ENCODE results near the gene CHD5.
"Not testable (repeated sequence)": the region's sequence is repeated elsewhere in the genome, so short reads cannot be mapped to it uniquely, and the experiment has no call there.

The CHD5 gene

GRCh38 chr1:6180268-6180706, at the start of gene CHD5:
CHD5 (minus strand) TSS chr1:6180321; CDS start chr1:6180023, 298 bp downstream.
- H3K4me3 ChIP-seq (ENCODE audit: low read depth, low read length) = peak within 1 kb of the TSS; percentile 28; the same call in 1 of the 2 replicates
- H3K27ac ChIP-seq (ENCODE audit: low read depth, low read length) = no peak within 1 kb of the TSS
- no peaks in the 10 kb centered on the region for H3K79me2 ChIP-seq (ENCODE audit: control insufficient read depth, insufficient read depth, low read length, unreplicated experiment)
- H3K36me3 ChIP-seq (ENCODE audit: insufficient read depth, low read length) = no peaks in the 10 kb centered on the region
- H3K27me3 ChIP-seq (ENCODE audit: insufficient read depth, low read length) = peaks cover 47% of the 10 kb centered on the region
- H3K4me1 ChIP-seq (ENCODE audit: control insufficient read depth, insufficient read depth, low read length, unreplicated experiment) = peaks cover 28% of the 10 kb centered on the region
- no peak within 1 kb of the TSS for H2AFZ ChIP-seq (ENCODE audit: low read length, unreplicated experiment)

DNA sequence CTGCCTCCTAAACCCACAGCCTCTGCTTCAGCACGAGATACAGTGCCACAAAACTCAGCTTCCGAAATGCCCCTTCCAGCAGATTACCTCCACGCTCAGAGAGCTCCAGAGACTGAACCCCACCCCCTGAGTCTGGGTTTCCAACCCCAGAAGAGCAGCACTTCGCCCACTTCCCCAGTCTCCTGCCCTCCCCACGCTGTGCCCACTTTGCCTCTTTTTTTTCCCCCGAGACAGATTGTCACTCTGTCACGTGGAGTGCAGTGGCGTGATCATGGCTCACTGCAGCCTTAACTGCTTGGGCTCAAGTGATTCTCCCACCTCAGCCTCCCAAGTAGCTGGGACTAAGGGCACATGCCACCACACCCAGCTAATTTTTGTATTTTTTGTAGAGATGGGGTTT, 45.5 kb upstream of the CHD5 start:
- no peak overlapping the region for H2AFZ ChIP-seq (ENCODE audit: low read length, unreplicated experiment)
- H3K36me3 ChIP-seq (ENCODE audit: insufficient read depth, low read length) = peaks cover 25% of the 10 kb centered on the region
- H3K4me3 ChIP-seq (ENCODE audit: low read depth, low read length) = no peak overlapping the region
- H3K27ac ChIP-seq (ENCODE audit: low read depth, low read length) = no peak overlapping the region
- peaks cover 7% of the 10 kb centered on the region for H3K4me1 ChIP-seq (ENCODE audit: control insufficient read depth, insufficient read depth, low read length, unreplicated experiment)
- H3K79me2 ChIP-seq (ENCODE audit: control insufficient read depth, insufficient read depth, low read length, unreplicated experiment) = peaks cover 5% of the 10 kb centered on the region
- H3K27me3 ChIP-seq (ENCODE audit: insufficient read depth, low read length) = no peaks in the 10 kb centered on the region

- H3K4me1 ChIP-seq (ENCODE audit: control insufficient read depth, insufficient read depth, low read length, unreplicated experiment) = peaks cover 7% of the 10 kb centered on the region
- H3K27ac ChIP-seq (ENCODE audit: low read depth, low read length) = no peak overlapping the region
- H3K4me3 ChIP-seq (ENCODE audit: low read depth, low read length) = no peak overlapping the region
- peaks cover 5% of the 10 kb centered on the region for H3K79me2 ChIP-seq (ENCODE audit: control insufficient read depth, insufficient read depth, low read length, unreplicated experiment)
- no peaks in the 10 kb centered on the region for H3K27me3 ChIP-seq (ENCODE audit: insufficient read depth, low read length)
- peaks cover 23% of the 10 kb centered on the region for H3K36me3 ChIP-seq (ENCODE audit: insufficient read depth, low read length)
- no peak overlapping the region for H2AFZ ChIP-seq (ENCODE audit: low read length, unreplicated experiment)
Measured at GRCh38 chr1:6224718-6225117, 44.6 kb upstream of the CHD5 start.

GRCh38 chr1:6223617-6224016, 43.5 kb upstream of the CHD5 start:
- peaks cover 22% of the 10 kb centered on the region for H3K36me3 ChIP-seq (ENCODE audit: insufficient read depth, low read length)

GRCh38 chr1:6222636-6223035, 42.5 kb upstream of the CHD5 start:
- Histone ChIP-seq H3K4me3 (ENCODE audit: low read depth, low read length) (no peak overlapping the region), H3K4me1 (ENCODE audit: control insufficient read depth, insufficient read depth, low read length, unreplicated experiment) (peaks cover 7% of the 10 kb centered on the region), H3K27me3 (ENCODE audit: insufficient read depth, low read length) (no peaks in the 10 kb centered on the region), H2AFZ (ENCODE audit: low read length, unreplicated experiment) (no peak overlapping the region), H3K27ac (ENCODE audit: low read depth, low read length) (no peak overlapping the region), H3K79me2 (ENCODE audit: control insufficient read depth, insufficient read depth, low read length, unreplicated experiment) (peaks cover 5% of the 10 kb centered on the region), H3K36me3 (ENCODE audit: insufficient read depth, low read length) (peaks cover 22% of the 10 kb centered on the region)

More at GRCh38 chr1:6223617-6224016, 43.5 kb upstream of the CHD5 start:
- peaks cover 7% of the 10 kb centered on the region for H3K4me1 ChIP-seq (ENCODE audit: control insufficient read depth, insufficient read depth, low read length, unreplicated experiment)
- H3K4me3 ChIP-seq (ENCODE audit: low read depth, low read length) = no peak overlapping the region
- peaks cover 5% of the 10 kb centered on the region for H3K79me2 ChIP-seq (ENCODE audit: control insufficient read depth, insufficient read depth, low read length, unreplicated experiment)
- H2AFZ ChIP-seq (ENCODE audit: low read length, unreplicated experiment) = no peak overlapping the region
- no peak overlapping the region for H3K27ac ChIP-seq (ENCODE audit: low read depth, low read length)
- H3K27me3 ChIP-seq (ENCODE audit: insufficient read depth, low read length) = no peaks in the 10 kb centered on the region

- Histone ChIP-seq H3K36me3 (ENCODE audit: insufficient read depth, low read length) (peaks cover 17% of the 10 kb centered on the region), H2AFZ (ENCODE audit: low read length, unreplicated experiment) (no peak overlapping the region), H3K79me2 (ENCODE audit: control insufficient read depth, insufficient read depth, low read length, unreplicated experiment) (no peaks in the 10 kb centered on the region), H3K27me3 (ENCODE audit: insufficient read depth, low read length) (no peaks in the 10 kb centered on the region), H3K4me1 (ENCODE audit: control insufficient read depth, insufficient read depth, low read length, unreplicated experiment) (peaks cover 7% of the 10 kb centered on the region), H3K27ac (ENCODE audit: low read depth, low read length) (no peak overlapping the region), H3K4me3 (ENCODE audit: low read depth, low read length) (no peak overlapping the region)
Measured at GRCh38 chr1:6221210-6221784, 41.2 kb upstream of the CHD5 start.

GRCh38 chr1:6220236-6220635, 40.1 kb upstream of the CHD5 start:
- peaks cover 7% of the 10 kb centered on the region for H3K4me1 ChIP-seq (ENCODE audit: control insufficient read depth, insufficient read depth, low read length, unreplicated experiment)
- no peak overlapping the region for H3K27ac ChIP-seq (ENCODE audit: low read depth, low read length)
- H2AFZ ChIP-seq (ENCODE audit: low read length, unreplicated experiment) = no peak overlapping the region
- peaks cover 17% of the 10 kb centered on the region for H3K36me3 ChIP-seq (ENCODE audit: insufficient read depth, low read length)
- H3K79me2 ChIP-seq (ENCODE audit: control insufficient read depth, insufficient read depth, low read length, unreplicated experiment) = no peaks in the 10 kb centered on the region
- no peak overlapping the region for H3K4me3 ChIP-seq (ENCODE audit: low read depth, low read length)
- no peaks in the 10 kb centered on the region for H3K27me3 ChIP-seq (ENCODE audit: insufficient read depth, low read length)

GRCh38 chr1:6219641-6220040, 39.5 kb upstream of the CHD5 start:
- H2AFZ ChIP-seq (ENCODE audit: low read length, unreplicated experiment); H3K79me2 ChIP-seq (ENCODE audit: control insufficient read depth, insufficient read depth, low read length, unreplicated experiment); H3K27me3 ChIP-seq (ENCODE audit: insufficient read depth, low read length); H3K4me3 ChIP-seq (ENCODE audit: low read depth, low read length); H3K27ac ChIP-seq (ENCODE audit: low read depth, low read length); H3K4me1 ChIP-seq (ENCODE audit: control insufficient read depth, insufficient read depth, low read length, unreplicated experiment): not testable (repeated sequence)
- peaks cover 13% of the 10 kb centered on the region for H3K36me3 ChIP-seq (ENCODE audit: insufficient read depth, low read length)

- H2AFZ ChIP-seq (ENCODE audit: low read length, unreplicated experiment) = no peak overlapping the region
- H3K4me3 ChIP-seq (ENCODE audit: low read depth, low read length) = no peak overlapping the region
- no peak overlapping the region for H3K27ac ChIP-seq (ENCODE audit: low read depth, low read length)
- H3K79me2 ChIP-seq (ENCODE audit: control insufficient read depth, insufficient read depth, low read length, unreplicated experiment) = no peaks in the 10 kb centered on the region
- no peaks in the 10 kb centered on the region for H3K27me3 ChIP-seq (ENCODE audit: insufficient read depth, low read length)
- H3K4me1 ChIP-seq (ENCODE audit: control insufficient read depth, insufficient read depth, low read length, unreplicated experiment) = peaks cover 7% of the 10 kb centered on the region
- H3K36me3 ChIP-seq (ENCODE audit: insufficient read depth, low read length) = peaks cover 2% of the 10 kb centered on the region; the same call in 1 of the 2 replicates
Measured at GRCh38 chr1:6218375-6219164, 38.4 kb upstream of the CHD5 start.

DNA sequence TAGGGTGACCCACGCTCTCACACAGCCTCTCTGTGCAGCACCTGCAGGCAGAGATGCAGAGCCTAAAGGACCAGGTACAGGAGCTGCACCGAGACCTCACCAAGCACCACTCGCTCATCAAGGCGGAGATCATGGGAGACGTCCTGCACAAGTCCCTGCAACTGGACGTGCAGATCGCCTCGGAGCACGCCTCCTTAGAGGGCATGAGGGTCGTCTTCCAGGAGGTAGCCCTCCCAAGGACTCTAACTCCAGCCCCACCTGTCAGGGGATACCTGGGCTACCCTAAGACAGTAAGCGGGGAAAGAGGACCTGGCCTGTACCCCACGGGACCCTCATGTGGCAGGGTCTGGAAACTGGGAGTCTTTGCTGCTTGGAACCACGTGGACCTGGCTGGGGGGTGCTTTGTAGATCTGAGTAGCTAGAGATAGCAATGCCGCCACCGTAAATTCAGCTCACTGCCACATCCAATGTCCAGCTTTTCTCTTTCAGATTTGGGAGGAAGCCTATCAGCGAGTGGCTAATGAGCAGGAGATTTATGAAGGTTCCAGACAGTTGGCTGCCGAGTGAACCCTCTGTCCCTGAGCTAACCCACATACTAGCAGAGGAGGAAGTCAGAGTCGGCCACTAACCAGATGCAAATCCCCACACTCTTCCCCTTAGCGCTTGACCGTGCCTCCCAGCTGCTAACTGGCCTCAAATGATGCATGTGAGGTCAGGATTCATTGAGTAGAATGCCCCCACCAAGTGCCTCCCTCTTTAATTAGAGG, 32.3 kb upstream of the CHD5 start:
- H3K36me3 ChIP-seq (ENCODE audit: insufficient read depth, low read length) = 0 out of 2 replicates have a peak, but pooled peaks cover 7% of the 10 kb centered on the region
- no peaks in the 10 kb centered on the region for H3K27me3 ChIP-seq (ENCODE audit: insufficient read depth, low read length)
- H3K4me3 ChIP-seq (ENCODE audit: low read depth, low read length) = no peak overlapping the region
- H3K4me1 ChIP-seq (ENCODE audit: control insufficient read depth, insufficient read depth, low read length, unreplicated experiment) = no peaks in the 10 kb centered on the region
- H3K27ac ChIP-seq (ENCODE audit: low read depth, low read length) = no peak overlapping the region
- H3K79me2 ChIP-seq (ENCODE audit: control insufficient read depth, insufficient read depth, low read length, unreplicated experiment) = no peaks in the 10 kb centered on the region
- no peak overlapping the region for H2AFZ ChIP-seq (ENCODE audit: low read length, unreplicated experiment)
